ENCODE results near the gene TBL1X.
"Not testable (repeated sequence)": the region's sequence is repeated elsewhere in the genome, so short reads cannot be mapped to it uniquely, and the experiment has no call there.

The TBL1X gene

DNA sequence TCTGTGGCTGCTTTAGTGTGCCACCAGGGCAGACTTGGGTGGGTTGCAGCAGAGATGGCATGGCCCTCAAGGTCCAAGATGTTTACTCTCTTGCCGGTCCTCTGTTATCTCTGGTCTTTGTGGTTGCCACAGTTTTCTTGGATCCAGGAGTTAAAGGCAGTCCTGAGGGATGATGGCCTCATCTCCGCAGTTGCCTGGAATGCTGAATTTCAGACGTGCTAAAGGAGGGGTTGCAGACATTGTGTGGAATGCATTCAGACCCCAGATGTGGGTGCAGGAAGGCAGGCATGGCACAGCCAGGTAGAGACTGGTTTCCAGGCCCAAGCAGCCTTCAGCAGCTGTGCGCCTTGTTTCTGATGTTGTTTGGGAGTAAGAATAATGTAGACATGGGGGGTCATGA, 64.4 kb downstream of the TBL1X start:
- TF ChIP-seq, protein P1, sequence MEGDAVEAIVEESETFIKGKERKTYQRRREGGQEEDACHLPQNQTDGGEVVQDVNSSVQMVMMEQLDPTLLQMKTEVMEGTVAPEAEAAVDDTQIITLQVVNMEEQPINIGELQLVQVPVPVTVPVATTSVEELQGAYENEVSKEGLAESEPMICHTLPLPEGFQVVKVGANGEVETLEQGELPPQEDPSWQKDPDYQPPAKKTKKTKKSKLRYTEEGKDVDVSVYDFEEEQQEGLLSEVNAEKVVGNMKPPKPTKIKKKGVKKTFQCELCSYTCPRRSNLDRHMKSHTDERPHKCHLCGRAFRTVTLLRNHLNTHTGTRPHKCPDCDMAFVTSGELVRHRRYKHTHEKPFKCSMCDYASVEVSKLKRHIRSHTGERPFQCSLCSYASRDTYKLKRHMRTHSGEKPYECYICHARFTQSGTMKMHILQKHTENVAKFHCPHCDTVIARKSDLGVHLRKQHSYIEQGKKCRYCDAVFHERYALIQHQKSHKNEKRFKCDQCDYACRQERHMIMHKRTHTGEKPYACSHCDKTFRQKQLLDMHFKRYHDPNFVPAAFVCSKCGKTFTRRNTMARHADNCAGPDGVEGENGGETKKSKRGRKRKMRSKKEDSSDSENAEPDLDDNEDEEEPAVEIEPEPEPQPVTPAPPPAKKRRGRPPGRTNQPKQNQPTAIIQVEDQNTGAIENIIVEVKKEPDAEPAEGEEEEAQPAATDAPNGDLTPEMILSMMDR (conservative IDR thresholded peaks at IDR 0.05), result no peak
- no peak overlapping the region for H3K27ac ChIP-seq

DNA sequence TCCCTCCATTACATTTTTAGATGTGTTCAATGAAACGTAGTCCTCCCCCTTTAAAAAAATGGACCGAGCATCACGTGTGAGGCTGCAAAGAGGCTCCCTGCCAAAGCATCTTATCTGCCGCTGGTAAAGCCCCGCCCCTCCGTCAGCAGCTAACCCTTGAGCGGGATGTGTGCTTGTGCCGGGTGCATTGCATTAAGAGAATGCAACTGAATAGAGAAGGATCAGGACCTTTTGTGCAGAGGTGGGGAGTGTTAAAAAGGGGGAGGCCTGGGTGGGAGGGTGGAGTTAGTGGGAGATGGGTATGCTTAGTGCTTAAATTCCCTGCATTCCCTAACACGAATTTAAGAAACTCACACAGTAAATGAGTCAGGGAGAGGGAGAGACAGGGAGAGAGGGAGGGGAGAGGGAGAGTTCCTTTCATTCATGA, 66.0 kb downstream of the TBL1X start:
- no peak overlapping the region for H3K27ac ChIP-seq
- TF ChIP-seq, protein P1 (conservative IDR thresholded peaks at IDR 0.05), result no peak

DNA sequence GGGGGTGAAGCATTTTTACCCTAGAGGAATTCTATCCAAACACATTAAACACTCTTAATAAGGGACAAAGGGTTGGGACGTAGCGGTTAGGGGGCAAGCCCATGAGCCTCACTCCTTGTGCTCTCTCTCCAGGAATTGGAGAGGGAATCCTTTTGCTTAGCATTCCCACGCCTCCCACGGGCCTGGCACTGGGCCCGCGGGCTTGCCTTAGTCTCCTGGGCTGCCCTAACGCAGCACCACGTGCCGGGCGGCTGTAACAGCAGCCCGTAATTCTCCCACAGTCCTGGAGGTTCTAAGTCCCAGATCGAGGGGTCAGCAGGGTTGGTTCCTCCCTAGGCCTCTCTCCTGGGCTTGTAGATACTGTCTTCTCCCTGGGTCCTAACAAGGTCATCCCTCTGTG, 67.5 kb downstream of the TBL1X start:
- no peak overlapping the region for H3K27ac ChIP-seq

DNA sequence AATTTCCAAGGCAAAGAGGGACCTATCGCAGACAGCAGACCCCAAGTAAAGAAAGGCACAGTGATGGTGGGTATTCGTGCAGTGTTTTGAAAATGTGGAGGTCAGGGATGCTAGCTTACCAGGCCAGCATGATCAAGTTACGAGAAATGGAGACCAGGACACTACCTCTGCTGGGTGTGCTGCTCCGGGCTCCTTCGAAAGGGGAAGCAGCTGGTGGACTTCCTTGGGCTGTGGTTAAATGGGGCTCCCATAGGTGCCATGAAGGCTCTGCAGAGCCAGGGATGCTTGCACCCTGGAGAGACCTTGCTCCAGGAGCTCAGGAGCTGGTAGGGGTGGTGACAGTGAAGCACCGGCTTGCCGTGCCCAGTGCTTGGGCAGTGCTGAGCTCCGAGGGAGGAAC, 68.8 kb downstream of the TBL1X start:
- TF ChIP-seq, protein P1 (conservative IDR thresholded peaks at IDR 0.05), result no peak
- no peak overlapping the region for H3K27ac ChIP-seq

More for the DNA sequence above, 67.5 kb downstream of the TBL1X start:
- TF ChIP-seq, protein P1 (conservative IDR thresholded peaks at IDR 0.05), result no peak

DNA sequence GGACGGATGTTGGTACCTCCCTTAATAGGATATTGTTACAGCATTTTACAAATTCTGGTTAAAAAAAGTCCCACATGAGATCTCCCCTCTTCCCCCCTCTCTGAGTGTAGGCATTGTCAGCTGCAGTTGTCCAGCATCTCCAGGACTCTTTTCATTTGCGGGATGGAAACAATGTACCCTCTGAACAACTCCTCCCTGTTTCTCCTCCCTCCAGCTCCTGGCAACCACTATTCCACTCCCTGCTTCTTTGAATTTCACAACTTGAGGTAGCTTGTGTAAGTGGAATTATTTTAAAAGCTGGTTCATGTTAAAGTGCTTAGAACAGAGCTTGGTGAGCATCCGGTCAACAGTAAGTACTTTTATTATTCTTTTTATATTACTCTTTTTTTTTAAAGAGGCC, 69.8 kb downstream of the TBL1X start:
- no peak overlapping the region for H3K27ac ChIP-seq
- TF ChIP-seq, protein P1 (conservative IDR thresholded peaks at IDR 0.05), result no peak

DNA sequence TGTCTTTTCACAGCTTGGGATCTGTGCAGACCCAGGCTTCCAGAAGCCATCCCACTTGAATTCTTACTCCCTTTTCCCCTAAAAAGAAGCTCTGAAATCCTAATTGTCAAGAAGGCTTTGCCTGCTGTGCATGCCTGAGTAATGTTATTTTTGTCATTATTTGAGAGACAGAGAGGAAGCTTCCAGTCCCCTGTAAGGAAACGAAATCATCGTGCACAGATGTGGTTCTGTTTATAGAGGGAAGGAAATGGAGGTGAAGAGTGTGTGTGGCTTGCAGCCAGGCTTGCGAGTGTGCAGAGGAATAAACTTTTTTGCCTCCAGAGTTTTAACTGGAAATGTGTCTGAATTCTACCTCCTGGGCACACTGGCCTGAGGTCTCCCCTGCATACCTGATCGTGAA, 70.2 kb downstream of the TBL1X start:
- H3K27ac ChIP-seq, result no peak overlapping the region
- TF ChIP-seq, protein P1 (conservative IDR thresholded peaks at IDR 0.05), result no peak

DNA sequence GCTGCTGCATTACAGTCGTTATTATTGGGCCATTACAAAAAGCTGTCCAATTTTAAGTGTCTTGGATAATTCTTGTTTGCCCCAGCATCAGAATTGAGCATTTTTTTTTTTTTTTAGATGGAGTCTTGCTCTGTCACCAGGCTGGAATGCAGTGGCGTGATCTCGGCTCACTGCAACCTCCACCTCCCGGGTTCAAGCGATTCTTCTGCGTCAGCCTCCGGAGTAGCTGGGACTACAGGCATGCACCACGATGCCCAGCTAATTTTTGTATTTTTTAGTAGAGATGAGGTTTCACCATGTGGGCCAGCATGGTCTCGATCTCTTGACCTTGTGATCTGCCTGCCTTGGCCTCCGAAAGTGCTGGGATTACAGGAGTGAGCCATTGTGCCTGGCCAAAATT, 71.3 kb downstream of the TBL1X start:
- H3K27ac ChIP-seq, result not testable (repeated sequence)

DNA sequence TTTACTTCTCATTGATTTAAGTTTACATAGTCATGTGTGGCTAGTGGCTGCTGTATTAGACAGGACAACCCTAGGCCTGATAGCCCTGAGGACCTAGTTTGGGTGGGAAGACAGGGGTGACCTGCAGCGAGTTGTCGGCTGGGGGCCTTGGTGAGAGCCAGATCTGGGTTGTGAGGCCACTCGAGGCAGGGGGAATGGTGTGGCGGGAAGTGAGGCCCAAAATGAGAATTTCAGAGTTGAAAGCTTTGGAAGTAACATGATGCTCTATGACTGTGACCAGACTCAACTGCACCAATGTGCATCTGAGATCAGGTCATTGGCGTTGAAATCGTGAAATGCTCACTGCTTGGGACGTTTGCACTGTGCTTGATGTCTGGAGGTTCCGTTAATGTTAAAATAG, 72.9 kb downstream of the TBL1X start:
- no peak overlapping the region for H3K27ac ChIP-seq
- TF ChIP-seq, protein P1 (conservative IDR thresholded peaks at IDR 0.05), result no peak

Measured in VCaP (cell line).